ENCODE measurements around the gene AIPL1. TPM values are rescaled to one million over a fixed set of nuclear protein-coding genes. Genes with fewer than 3 reads are reported as not detected.

Gene AIPL1
- total RNA-seq, 4 donors from 2014 or later, result not detected

DNA sequence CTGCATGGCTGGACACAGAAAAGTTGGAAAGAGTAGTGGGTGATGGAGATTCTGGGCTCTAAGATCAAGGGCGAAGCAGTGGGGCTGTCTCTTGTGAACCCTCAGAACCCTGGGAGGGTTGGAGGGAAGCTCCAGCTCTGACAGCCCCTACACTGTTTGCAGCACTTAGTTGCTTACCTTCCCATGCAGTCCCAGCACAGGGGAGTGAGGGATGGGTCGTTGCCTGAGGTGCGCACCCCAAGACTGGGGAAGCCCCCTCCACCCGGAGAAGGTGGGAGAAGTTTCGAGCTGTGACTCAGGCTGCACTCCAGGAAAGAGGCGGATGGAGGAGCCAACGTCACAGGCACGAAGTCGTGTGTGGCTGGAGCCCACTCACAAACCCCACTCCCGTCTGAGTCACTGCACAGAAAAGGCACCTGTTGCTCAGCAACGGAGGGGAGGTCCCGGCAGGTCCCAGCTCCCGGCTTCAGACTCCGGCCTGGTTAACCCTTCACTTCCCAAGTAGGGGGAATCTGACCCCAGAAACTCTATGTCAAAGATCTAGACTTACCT lies 60.1 kb downstream of the AIPL1 start:
- ATAC-seq, result no peak
- WGBS, 2 donors (ENCODE audit: low coverage in 1 of 2), result 20% methylated on average over 1 to 2 of the region's 14 CpGs

DNA sequence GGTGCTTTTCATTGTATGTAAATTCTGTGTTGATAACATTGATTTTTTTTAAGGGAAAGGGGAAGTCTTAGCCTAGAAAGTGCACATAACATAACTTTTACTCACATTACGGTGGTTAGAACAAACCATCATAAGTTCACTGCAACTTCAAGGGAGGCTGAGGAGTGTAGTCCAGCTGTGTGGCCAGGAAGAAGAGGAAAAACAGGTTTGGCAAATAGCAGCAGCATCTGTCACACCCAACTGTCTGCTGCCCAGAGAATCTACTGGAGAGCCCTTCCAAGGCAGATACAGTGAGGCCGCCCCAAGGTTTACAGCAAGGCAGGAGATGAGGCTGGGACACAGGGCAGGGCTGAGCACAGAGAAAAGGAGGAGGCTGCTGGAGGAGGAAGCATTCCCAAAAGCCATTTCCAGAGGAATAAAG lies 60.6 kb downstream of the AIPL1 start:
- WGBS, 2 donors (ENCODE audit: low coverage in 1 of 2), result 7 to 15% methylated on average over 1 to 2 of the region's 2 CpGs
- TF ChIP-seq EP300 (IDR thresholded peaks at IDR 0.05) (no peak), POLR2AphosphoS5 (IDR thresholded peaks at IDR 0.05) (no peak), POLR2A (IDR thresholded peaks at IDR 0.05) (no peak)
- TF ChIP-seq, protein P1, sequence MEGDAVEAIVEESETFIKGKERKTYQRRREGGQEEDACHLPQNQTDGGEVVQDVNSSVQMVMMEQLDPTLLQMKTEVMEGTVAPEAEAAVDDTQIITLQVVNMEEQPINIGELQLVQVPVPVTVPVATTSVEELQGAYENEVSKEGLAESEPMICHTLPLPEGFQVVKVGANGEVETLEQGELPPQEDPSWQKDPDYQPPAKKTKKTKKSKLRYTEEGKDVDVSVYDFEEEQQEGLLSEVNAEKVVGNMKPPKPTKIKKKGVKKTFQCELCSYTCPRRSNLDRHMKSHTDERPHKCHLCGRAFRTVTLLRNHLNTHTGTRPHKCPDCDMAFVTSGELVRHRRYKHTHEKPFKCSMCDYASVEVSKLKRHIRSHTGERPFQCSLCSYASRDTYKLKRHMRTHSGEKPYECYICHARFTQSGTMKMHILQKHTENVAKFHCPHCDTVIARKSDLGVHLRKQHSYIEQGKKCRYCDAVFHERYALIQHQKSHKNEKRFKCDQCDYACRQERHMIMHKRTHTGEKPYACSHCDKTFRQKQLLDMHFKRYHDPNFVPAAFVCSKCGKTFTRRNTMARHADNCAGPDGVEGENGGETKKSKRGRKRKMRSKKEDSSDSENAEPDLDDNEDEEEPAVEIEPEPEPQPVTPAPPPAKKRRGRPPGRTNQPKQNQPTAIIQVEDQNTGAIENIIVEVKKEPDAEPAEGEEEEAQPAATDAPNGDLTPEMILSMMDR (IDR thresholded peaks at IDR 0.05), result no peak
- H3K4me3 ChIP-seq, result no peak overlapping the region
- peaks cover 0 to 16% (median 0%) of the 10 kb centered on the region in 3 donors for H3K9me3 ChIP-seq
- H3K36me3 ChIP-seq, result no peaks in the 10 kb centered on the region
- no peak overlapping the region for H3K27ac ChIP-seq
- no peaks in the 10 kb centered on the region for H3K4me1 ChIP-seq
- no peak for ATAC-seq
- peaks cover 39% of the 10 kb centered on the region for H3K27me3 ChIP-seq

More for the DNA sequence above, 60.1 kb downstream of the AIPL1 start:
- Histone ChIP-seq H3K27me3 (peaks cover 41% of the 10 kb centered on the region), H3K27ac (no peak overlapping the region), H3K9me3 (peaks cover 0 to 16% (median 0%) of the 10 kb centered on the region in 3 donors), H3K36me3 (no peaks in the 10 kb centered on the region), H3K4me3 (no peak overlapping the region), H3K4me1 (no peaks in the 10 kb centered on the region)
- TF ChIP-seq, protein P1 (IDR thresholded peaks at IDR 0.05), result no peak
- TF ChIP-seq POLR2A (IDR thresholded peaks at IDR 0.05), result no peak
- no peak for TF ChIP-seq EP300 (IDR thresholded peaks at IDR 0.05)
- TF ChIP-seq POLR2AphosphoS5 (IDR thresholded peaks at IDR 0.05), result no peak

Other genes starting within 250 kb of the AIPL1 start
- gene PIMREG, start 9.3 kb upstream of the AIPL1 start, total RNA-seq, result under 1 TPM in 2 of 4 donors, not detected in 2; 0.31 to 0.59 TPM
- 10 to 100 TPM; 23.3 to 87.7 (median 47.8) TPM for gene PITPNM3, start 121.4 kb upstream of the AIPL1 start, total RNA-seq
- 10 to 100 TPM; 33.9 to 58.8 (median 40.2) TPM for gene KIAA0753, start 205.6 kb upstream of the AIPL1 start, total RNA-seq
- gene TXNDC17, start 205.9 kb upstream of the AIPL1 start, total RNA-seq, result 10 to 100 TPM; 41.2 to 85.8 (median 68.2) TPM
- gene MED31, start 216.5 kb upstream of the AIPL1 start, total RNA-seq, result 10 to 100 TPM in 1 of 4 donors, 1 to 10 TPM in 3; 1.9 to 12.0 (median 7.8) TPM
- gene C17orf100, start 216.6 kb upstream of the AIPL1 start, total RNA-seq, result 1 to 10 TPM in 2 of 4 donors, not detected in 2; 1.4 to 2.1 TPM